ENCODE measurements around the gene FRY.

Gene FRY

DNA sequence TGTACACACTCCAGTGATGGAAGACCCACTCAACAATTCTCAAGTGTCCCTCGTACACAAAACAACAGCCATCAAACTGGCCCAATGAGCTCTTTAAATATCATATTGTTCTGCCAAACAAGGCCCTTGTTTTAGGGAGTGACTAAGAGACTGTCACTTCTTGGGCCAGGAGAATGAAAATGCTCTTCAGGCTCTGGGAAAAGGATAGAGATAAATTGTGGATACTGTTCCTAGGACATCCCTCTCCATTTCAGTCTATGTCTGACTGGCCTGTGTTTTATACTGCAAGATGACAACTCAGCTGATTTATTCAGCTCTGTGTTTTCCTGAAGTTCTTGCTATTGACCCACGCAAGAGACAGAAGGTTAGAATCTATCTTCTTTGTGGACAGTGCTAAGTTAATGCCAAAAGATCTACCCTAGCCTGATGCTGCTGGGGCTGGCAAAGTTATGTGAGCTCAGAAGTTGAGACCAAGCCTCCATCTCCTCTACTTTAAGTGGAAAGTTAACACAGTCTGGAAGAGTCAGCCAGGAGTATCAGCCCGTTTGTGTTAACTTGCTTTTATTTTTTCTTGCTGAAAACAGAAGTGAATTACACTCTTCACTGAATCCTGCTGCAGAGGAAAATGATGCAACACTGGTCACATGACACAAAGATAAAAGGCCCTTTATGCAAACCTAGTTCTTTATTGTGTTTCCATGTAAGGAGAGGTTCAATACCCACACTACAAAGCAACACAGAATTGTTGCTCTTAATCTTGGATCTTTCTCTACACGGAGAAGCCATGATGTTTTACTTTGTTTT, 14.6 kb downstream of the FRY start:
- TF ChIP-seq, protein P1, sequence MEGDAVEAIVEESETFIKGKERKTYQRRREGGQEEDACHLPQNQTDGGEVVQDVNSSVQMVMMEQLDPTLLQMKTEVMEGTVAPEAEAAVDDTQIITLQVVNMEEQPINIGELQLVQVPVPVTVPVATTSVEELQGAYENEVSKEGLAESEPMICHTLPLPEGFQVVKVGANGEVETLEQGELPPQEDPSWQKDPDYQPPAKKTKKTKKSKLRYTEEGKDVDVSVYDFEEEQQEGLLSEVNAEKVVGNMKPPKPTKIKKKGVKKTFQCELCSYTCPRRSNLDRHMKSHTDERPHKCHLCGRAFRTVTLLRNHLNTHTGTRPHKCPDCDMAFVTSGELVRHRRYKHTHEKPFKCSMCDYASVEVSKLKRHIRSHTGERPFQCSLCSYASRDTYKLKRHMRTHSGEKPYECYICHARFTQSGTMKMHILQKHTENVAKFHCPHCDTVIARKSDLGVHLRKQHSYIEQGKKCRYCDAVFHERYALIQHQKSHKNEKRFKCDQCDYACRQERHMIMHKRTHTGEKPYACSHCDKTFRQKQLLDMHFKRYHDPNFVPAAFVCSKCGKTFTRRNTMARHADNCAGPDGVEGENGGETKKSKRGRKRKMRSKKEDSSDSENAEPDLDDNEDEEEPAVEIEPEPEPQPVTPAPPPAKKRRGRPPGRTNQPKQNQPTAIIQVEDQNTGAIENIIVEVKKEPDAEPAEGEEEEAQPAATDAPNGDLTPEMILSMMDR (IDR thresholded peaks at IDR 0.05) = no peak

- TF ChIP-seq, protein P1 (IDR thresholded peaks at IDR 0.05) = no peak
These were observed 15.5 kb downstream of the FRY start for GRCh38 chr13:32047088-32047487.

- TF ChIP-seq, protein P1 (IDR thresholded peaks at IDR 0.05) = no peak
These were observed 16.2 kb downstream of the FRY start for GRCh38 chr13:32047793-32048192.

- TF ChIP-seq, protein P1 (IDR thresholded peaks at IDR 0.05) = no peak
These were observed 17.2 kb downstream of the FRY start for GRCh38 chr13:32048816-32049215.

DNA sequence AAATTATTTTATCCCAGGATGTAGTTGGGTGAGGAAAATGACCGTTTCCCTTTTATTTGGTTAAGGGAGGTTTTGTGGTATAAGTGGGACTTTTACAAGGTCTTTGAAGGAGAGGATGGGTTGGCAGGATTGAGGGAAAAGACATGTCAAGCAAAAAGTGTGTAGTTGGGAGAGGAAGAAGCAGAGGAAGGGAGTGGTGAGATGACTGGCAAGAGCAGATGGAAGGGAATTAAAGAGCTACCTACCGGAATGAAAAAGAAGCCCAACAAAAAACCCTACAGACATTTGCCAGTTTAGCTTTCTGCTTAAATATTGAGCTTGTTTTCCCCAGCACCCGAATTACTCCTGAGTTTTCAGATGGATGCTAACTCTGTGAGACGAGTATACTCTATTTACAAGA, 19.6 kb downstream of the FRY start:
- TF ChIP-seq, protein P1 (IDR thresholded peaks at IDR 0.05) = no peak

- TF ChIP-seq, protein P1 (IDR thresholded peaks at IDR 0.05) = no peak
These were observed 24.7 kb downstream of the FRY start for GRCh38 chr13:32056316-32056715.

- TF ChIP-seq, protein P1 (IDR thresholded peaks at IDR 0.05) = no peak
These were observed 28.0 kb downstream of the FRY start for GRCh38 chr13:32059511-32059984.

Data from LNCAP (cell line).